HepG2 (cell line): Measurements from ENCODE around the gene KAZN. TPM values are rescaled to one million over a fixed set of nuclear protein-coding genes. Genes with fewer than 3 reads are reported as not detected.

Experiments used
- ATF1 ChIP-seq: IDR thresholded peaks from 2 replicates; pipeline ENCODE4 v1.6.1; 2016; ENCODE audit warnings: mild to moderate bottlenecking, control low read depth
- DMTF1 ChIP-seq: sonication (generic); formaldehyde crosslinking; IDR thresholded peaks from 2 replicates; pipeline ENCODE4 v1.4.0; 2020; ENCODE audit warnings: mild to moderate bottlenecking, missing genetic modification reagents
- DNMT1 ChIP-seq: sonication (generic); formaldehyde crosslinking; IDR thresholded peaks from 2 replicates; pipeline ENCODE4 v1.5.1; 2020; ENCODE audit warnings: mild to moderate bottlenecking, missing genetic modification reagents
- HBP1 ChIP-seq: IDR thresholded peaks from 2 replicates; pipeline ENCODE4 v1.6.1; 2016; ENCODE audit warnings: low read depth, control low read depth
- NRL ChIP-seq: sonication (generic); formaldehyde crosslinking; IDR thresholded peaks from 2 replicates; pipeline ENCODE4 v1.5.0; 2020; ENCODE audit warnings: missing genetic modification reagents, mild to moderate bottlenecking, moderate library complexity, borderline replicate concordance
- SMAD9 ChIP-seq: sonication (generic); formaldehyde crosslinking; IDR thresholded peaks from 2 replicates; pipeline ENCODE4 v1.5.1; 2020; ENCODE audit warnings: mild to moderate bottlenecking, missing genetic modification reagents
- TBX2 ChIP-seq: sonication (generic); formaldehyde crosslinking; IDR thresholded peaks from 2 replicates; pipeline ENCODE4 v1.5.0; 2020; ENCODE audit warnings: missing genetic modification reagents, mild to moderate bottlenecking, borderline replicate concordance
- ZC3H4 ChIP-seq: sonication (generic); formaldehyde crosslinking; IDR thresholded peaks from 2 replicates; pipeline ENCODE4 v1.4.0; 2020; ENCODE audit warnings: missing genetic modification reagents, borderline replicate concordance
- ZFP62 ChIP-seq: sonication (generic); formaldehyde crosslinking; IDR thresholded peaks from 2 replicates; pipeline ENCODE4 v1.4.0; 2020; ENCODE audit warnings: missing genetic modification reagents
- ZNF503 ChIP-seq: sonication (generic); formaldehyde crosslinking; IDR thresholded peaks from 2 replicates; pipeline ENCODE4 v1.4.0; 2020; ENCODE audit warnings: missing genetic modification reagents
- ZNF552 ChIP-seq: sonication (generic); formaldehyde crosslinking; IDR thresholded peaks from 2 replicates; pipeline ENCODE4 v1.9.0; 2022; ENCODE audit warnings: missing genetic modification reagents, mild to moderate bottlenecking, borderline replicate concordance
- polyA plus RNA-seq, 8 experiments: library from polyadenylated mRNA; depleted of rRNA in 3 of 8; stranded (reverse) in 7 of 8; unstranded in 1 of 8; fragments of >200 nt; fragmentation: Illumina TruSeq in 4 of 8; extraction: Trizol in 4 of 8; gene quantifications; 2 replicates each; pipeline versions ENCODE4 v1.2.1 to v1.2.3, GENCODE V29; 2011 to 2016; ENCODE audit warnings: low read depth in 4 of 8, missing spikeins in 1 of 8, mixed read lengths in 1 of 8; ENCODE audit not compliant: insufficient read depth in 1 of 8
- total RNA-seq, 5 experiments: library from RNA; depleted of rRNA; stranded (reverse); fragments of >200 nt; fragmentation: Illumina TruSeq; extraction: Trizol; gene quantifications; 2 replicates each; pipeline ENCODE4 v1.2.3, GENCODE V29; 2016; ENCODE audit warnings: low read depth in 1 of 5
- TF ChIP-seq, protein P1 (sequence below): sonication (generic); formaldehyde crosslinking; IDR thresholded peaks from 2 replicates; pipeline ENCODE4 v1.4.0; 2020; ENCODE audit warnings: missing genetic modification reagents, borderline replicate concordance
- TF ChIP-seq, protein P2 (sequence below): sonication (generic); formaldehyde crosslinking; IDR thresholded peaks from 2 replicates; pipeline ENCODE4 v1.8.0; 2022; ENCODE audit warnings: mild to moderate bottlenecking, missing genetic modification reagents, moderate library complexity
- TF ChIP-seq, protein P3 (sequence below): sonication (generic); formaldehyde crosslinking; conservative IDR thresholded peaks from 2 replicates; pipeline ENCODE4 v1.4.0; 2020; ENCODE audit warnings: missing genetic modification reagents
- TF ChIP-seq, protein P4 (sequence below): sonication (generic); formaldehyde crosslinking; IDR thresholded peaks from 2 replicates; pipeline ENCODE4 v1.4.0; 2020; ENCODE audit warnings: mild to moderate bottlenecking, missing genetic modification reagents

The KAZN gene
- total and polyA plus RNA-seq, 2 of the 13 experiments (the other 11 are each of a cell fraction or from before 2014, with no cell fraction given), result 10.4 to 13.5 TPM

DNA sequence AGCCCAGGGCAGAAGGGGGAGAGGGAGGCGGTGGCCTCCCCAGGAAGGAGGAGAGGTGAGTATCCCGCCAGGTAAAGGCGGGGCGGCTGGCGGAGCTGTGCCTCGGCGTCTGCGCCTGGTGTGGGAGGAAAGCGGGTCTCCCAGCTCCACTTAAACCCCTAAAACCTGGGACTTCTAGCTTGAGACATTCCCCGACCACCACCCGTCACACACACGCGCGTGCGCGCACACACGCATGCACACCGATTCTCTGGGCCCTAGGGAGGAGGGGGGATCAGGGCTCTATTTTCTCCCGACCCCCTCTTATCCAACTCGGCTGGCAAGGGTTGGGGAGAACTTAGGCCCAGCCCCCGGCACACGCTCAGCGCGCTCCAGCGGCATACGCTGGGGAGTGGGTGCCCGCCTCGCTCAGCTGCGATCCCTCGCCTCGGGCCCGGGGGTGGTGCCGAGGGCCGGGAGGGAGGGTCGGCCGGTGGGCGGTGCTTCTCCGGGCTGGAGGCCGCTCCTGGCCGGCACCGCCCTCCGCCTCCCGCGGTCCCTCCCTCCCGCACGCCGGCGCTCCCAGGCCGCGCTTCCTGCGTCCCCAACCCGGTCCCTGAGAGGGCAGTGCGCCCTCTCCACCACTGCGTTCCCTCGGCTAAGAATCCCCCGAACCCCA, 554.8 kb downstream of the KAZN start, which contains the start of gene TMEM51 (continued):
- TF ChIP-seq, protein P1, sequence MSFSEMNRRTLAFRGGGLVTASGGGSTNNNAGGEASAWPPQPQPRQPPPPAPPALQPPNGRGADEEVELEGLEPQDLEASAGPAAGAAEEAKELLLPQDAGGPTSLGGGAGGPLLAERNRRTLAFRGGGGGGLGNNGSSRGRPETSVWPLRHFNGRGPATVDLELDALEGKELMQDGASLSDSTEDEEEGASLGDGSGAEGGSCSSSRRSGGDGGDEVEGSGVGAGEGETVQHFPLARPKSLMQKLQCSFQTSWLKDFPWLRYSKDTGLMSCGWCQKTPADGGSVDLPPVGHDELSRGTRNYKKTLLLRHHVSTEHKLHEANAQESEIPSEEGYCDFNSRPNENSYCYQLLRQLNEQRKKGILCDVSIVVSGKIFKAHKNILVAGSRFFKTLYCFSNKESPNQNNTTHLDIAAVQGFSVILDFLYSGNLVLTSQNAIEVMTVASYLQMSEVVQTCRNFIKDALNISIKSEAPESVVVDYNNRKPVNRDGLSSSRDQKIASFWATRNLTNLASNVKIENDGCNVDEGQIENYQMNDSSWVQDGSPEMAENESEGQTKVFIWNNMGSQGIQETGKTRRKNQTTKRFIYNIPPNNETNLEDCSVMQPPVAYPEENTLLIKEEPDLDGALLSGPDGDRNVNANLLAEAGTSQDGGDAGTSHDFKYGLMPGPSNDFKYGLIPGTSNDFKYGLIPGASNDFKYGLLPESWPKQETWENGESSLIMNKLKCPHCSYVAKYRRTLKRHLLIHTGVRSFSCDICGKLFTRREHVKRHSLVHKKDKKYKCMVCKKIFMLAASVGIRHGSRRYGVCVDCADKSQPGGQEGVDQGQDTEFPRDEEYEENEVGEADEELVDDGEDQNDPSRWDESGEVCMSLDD, result no peak
- TF ChIP-seq TBX2 (CRISPR knock-in tag) (peak; percentile 60; the same call in 1 of the 2 replicates), DMTF1 (CRISPR knock-in tag) (no peak), HBP1 (no peak), SMAD9 (CRISPR knock-in tag) (no peak), ZFP62 (CRISPR knock-in tag) (no peak), ZNF503 (CRISPR knock-in tag) (no peak), ZNF552 (no peak), NRL (CRISPR knock-in tag) (no peak), ATF1 (CRISPR knock-in tag) (no peak), DNMT1 (CRISPR knock-in tag) (no peak), ZC3H4 (no peak)
- TF ChIP-seq, protein P2, sequence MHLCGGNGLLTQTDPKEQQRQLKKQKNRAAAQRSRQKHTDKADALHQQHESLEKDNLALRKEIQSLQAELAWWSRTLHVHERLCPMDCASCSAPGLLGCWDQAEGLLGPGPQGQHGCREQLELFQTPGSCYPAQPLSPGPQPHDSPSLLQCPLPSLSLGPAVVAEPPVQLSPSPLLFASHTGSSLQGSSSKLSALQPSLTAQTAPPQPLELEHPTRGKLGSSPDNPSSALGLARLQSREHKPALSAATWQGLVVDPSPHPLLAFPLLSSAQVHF (CRISPR knock-in tag), result no peak; the same call in 1 of the 2 replicates
- TF ChIP-seq, protein P3, sequence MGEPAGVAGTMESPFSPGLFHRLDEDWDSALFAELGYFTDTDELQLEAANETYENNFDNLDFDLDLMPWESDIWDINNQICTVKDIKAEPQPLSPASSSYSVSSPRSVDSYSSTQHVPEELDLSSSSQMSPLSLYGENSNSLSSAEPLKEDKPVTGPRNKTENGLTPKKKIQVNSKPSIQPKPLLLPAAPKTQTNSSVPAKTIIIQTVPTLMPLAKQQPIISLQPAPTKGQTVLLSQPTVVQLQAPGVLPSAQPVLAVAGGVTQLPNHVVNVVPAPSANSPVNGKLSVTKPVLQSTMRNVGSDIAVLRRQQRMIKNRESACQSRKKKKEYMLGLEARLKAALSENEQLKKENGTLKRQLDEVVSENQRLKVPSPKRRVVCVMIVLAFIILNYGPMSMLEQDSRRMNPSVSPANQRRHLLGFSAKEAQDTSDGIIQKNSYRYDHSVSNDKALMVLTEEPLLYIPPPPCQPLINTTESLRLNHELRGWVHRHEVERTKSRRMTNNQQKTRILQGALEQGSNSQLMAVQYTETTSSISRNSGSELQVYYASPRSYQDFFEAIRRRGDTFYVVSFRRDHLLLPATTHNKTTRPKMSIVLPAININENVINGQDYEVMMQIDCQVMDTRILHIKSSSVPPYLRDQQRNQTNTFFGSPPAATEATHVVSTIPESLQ (CRISPR knock-in tag), result no peak
- TF ChIP-seq, protein P4, sequence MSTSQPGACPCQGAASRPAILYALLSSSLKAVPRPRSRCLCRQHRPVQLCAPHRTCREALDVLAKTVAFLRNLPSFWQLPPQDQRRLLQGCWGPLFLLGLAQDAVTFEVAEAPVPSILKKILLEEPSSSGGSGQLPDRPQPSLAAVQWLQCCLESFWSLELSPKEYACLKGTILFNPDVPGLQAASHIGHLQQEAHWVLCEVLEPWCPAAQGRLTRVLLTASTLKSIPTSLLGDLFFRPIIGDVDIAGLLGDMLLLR, result no peak
